8988T (cell line): ENCODE data around the gene METTL26.

Experiments used
- DNase-seq: peaks from one replicate; pipeline ENCODE4 v3.0.0; 2011

METTL26 gene

GRCh38 chr16:636206-637080 is at the start of gene METTL26:
METTL26 (minus strand) TSS chr16:636305; CDS start chr16:636290, 15 bp downstream.
- DNase-seq: peak; percentile 98

GRCh38 chr16:684961-685696 is 49.0 kb upstream of the METTL26 start:
- no peak for DNase-seq

GRCh38 chr16:684071-684794 is 48.1 kb upstream of the METTL26 start, which contains the start of gene JMJD8:
JMJD8 (minus strand) TSS chr16:684334; CDS start chr16:684319, 15 bp downstream.
- peak; percentile 95 for DNase-seq

GRCh38 chr16:683396-684070 is 47.4 kb upstream of the METTL26 start:
- no peak for DNase-seq

- no peak for DNase-seq
Measured at GRCh38 chr16:682493-683395, 46.6 kb upstream of the METTL26 start.

- DNase-seq: no peak
Measured at GRCh38 chr16:681746-682427, 45.8 kb upstream of the METTL26 start.

GRCh38 chr16:680967-681745 is 45.1 kb upstream of the METTL26 start:
- DNase-seq: no peak

GRCh38 chr16:680625-680945 is 44.5 kb upstream of the METTL26 start:
- no peak for DNase-seq

- DNase-seq: no peak
Measured at GRCh38 chr16:679814-680624, 43.9 kb upstream of the METTL26 start, which contains the start of gene STUB1. STUB1 (plus strand) TSS chr16:680410; CDS start chr16:680526, 116 bp downstream.

- no peak for DNase-seq
Measured at GRCh38 chr16:678858-679813, 43.0 kb upstream of the METTL26 start.

GRCh38 chr16:678209-678857 is 42.2 kb upstream of the METTL26 start:
- DNase-seq: no peak

GRCh38 chr16:677316-678190 is 41.4 kb upstream of the METTL26 start:
- no peak for DNase-seq

GRCh38 chr16:676913-677312 is 40.8 kb upstream of the METTL26 start:
- DNase-seq: no peak

- no peak for DNase-seq
Measured at GRCh38 chr16:676565-676902, 40.4 kb upstream of the METTL26 start.

GRCh38 chr16:675884-676564 is 39.9 kb upstream of the METTL26 start:
- no peak for DNase-seq
